CD14-positive monocyte (primary cell): ENCODE data around the gene ACTR5. TPM values are rescaled to one million over a fixed set of nuclear protein-coding genes. Genes with fewer than 3 reads are reported as not detected.

Experiments
- DNase-seq, 3 donors: peaks; one replicate each; pipeline ENCODE4 v3.0.0-alpha.2; 2011 to 2022
- H2AFZ ChIP-seq: 2 replicates; pipeline ENCODE4 v1.6.0; 2012; ENCODE audit warnings: mild to moderate bottlenecking, low read depth, low read length, inconsistent platforms; ENCODE audit not compliant: insufficient read depth, poor library complexity, severe bottlenecking
- H3K27ac ChIP-seq, 2 donors: 1 replicate in 1 of 2; 2 replicates in 1 of 2; pipeline ENCODE4 v1.5.1; 2012 to 2013; ENCODE audit warnings: low read length in 2 of 2, control low read depth in 1 of 2, inconsistent platforms in 1 of 2, low read depth in 1 of 2, mild to moderate bottlenecking in 1 of 2
- H3K27me3 ChIP-seq, 2 donors: one replicate each; pipeline versions ENCODE4 v1.6.0 to v1.6.1; 2011 to 2013; ENCODE audit warnings: low read length in 2 of 2; ENCODE audit not compliant: control insufficient read depth in 2 of 2, insufficient read depth in 2 of 2
- H3K36me3 ChIP-seq, 2 donors: replicated peaks in 1 of 2; 1 replicate in 1 of 2; 2 replicates in 1 of 2; pipeline versions ENCODE4 v1.5.1 to v1.6.1; 2012 to 2013; ENCODE audit warnings: low read length in 2 of 2, control low read depth in 1 of 2, inconsistent platforms in 1 of 2, mild to moderate bottlenecking in 1 of 2; ENCODE audit not compliant: insufficient read depth in 2 of 2, control insufficient read depth in 1 of 2
- H3K4me1 ChIP-seq, 2 donors: 1 replicate in 1 of 2; 2 replicates in 1 of 2; pipeline versions ENCODE4 v1.5.1 to v1.6.1; 2012 to 2013; ENCODE audit warnings: low read length in 2 of 2, control low read depth in 1 of 2, inconsistent platforms in 1 of 2, mild to moderate bottlenecking in 1 of 2, moderate library complexity in 1 of 2; ENCODE audit not compliant: insufficient read depth in 2 of 2, control insufficient read depth in 1 of 2
- H3K4me2 ChIP-seq: replicated peaks from 2 replicates; pipeline ENCODE3; 2012; ENCODE audit warnings: low read length, moderate library complexity, mild to moderate bottlenecking; ENCODE audit not compliant: poor library complexity, severe bottlenecking; ENCODE audit errors: extremely low read depth
- H3K4me3 ChIP-seq, 3 experiments: fragments of 200-600 bp in 1 of 3; sonication (generic) in 1 of 3; replicated peaks in 1 of 3; 1 replicate in 2 of 3; 2 replicates in 1 of 3; pipeline ENCODE4 v1.5.1; 2011 to 2013; ENCODE audit warnings: low read length in 3 of 3, mild to moderate bottlenecking in 3 of 3, control low read depth in 2 of 3, low read depth in 2 of 3, inconsistent platforms in 1 of 3, moderate library complexity in 1 of 3
- H3K79me2 ChIP-seq: 2 replicates; pipeline ENCODE4 v1.6.0; 2012; ENCODE audit warnings: mild to moderate bottlenecking, control low read depth, inconsistent platforms, low read length, moderate library complexity; ENCODE audit not compliant: insufficient read depth
- H3K9ac ChIP-seq: 2 replicates; pipeline ENCODE4 v1.6.0; 2017; ENCODE audit warnings: low read length, mild to moderate bottlenecking; ENCODE audit not compliant: insufficient read depth, poor library complexity, severe bottlenecking
- H3K9me3 ChIP-seq, 2 donors: replicated peaks in 1 of 2; 1 replicate in 1 of 2; 2 replicates in 1 of 2; pipeline versions ENCODE4 v1.5.1 to v1.6.1; 2012 to 2013; ENCODE audit warnings: low read length in 2 of 2, control low read depth in 1 of 2; ENCODE audit not compliant: control insufficient read depth in 1 of 2, insufficient read depth in 1 of 2
- H4K20me1 ChIP-seq: 2 replicates; pipeline ENCODE4 v1.6.0; 2012; ENCODE audit warnings: mild to moderate bottlenecking, low read length, control low read depth, moderate library complexity; ENCODE audit not compliant: insufficient read depth
- H3K27ac Mint-ChIP-seq, 7 donors: one replicate each; pipeline ENCODE4 v1.8.0; 2020; ENCODE audit warnings: mild to moderate bottlenecking in 7 of 7, mixed read lengths in 7 of 7, moderate library complexity in 6 of 7, inconsistent platforms in 2 of 7
- H3K27me3 Mint-ChIP-seq, 3 donors: one replicate each; pipeline ENCODE4 v1.8.0; 2021 to 2022; ENCODE audit warnings: low read depth in 3 of 3, mild to moderate bottlenecking in 3 of 3, mixed read lengths in 3 of 3, moderate library complexity in 3 of 3, inconsistent platforms in 1 of 3
- H3K36me3 Mint-ChIP-seq, 2 donors: one replicate each; pipeline ENCODE4 v1.8.0; 2020; ENCODE audit warnings: mixed read lengths in 2 of 2, inconsistent platforms in 1 of 2, mild to moderate bottlenecking in 1 of 2
- H3K4me1 Mint-ChIP-seq: one replicate; pipeline ENCODE4 v1.8.0; 2020; ENCODE audit warnings: mild to moderate bottlenecking, mixed read lengths
- H3K4me3 Mint-ChIP-seq, 2 donors: one replicate each; pipeline ENCODE4 v1.8.0; 2020; ENCODE audit warnings: mild to moderate bottlenecking in 2 of 2, mixed read lengths in 2 of 2, moderate library complexity in 1 of 2
- H3K9me3 Mint-ChIP-seq, 7 donors: one replicate each; pipeline ENCODE4 v1.8.0; 2020 to 2022; ENCODE audit warnings: mixed read lengths in 7 of 7, mild to moderate bottlenecking in 6 of 7, moderate library complexity in 6 of 7, inconsistent platforms in 2 of 7
- CTCF ChIP-seq: fragments of 200-600 bp; IDR thresholded peaks from one replicate; pipeline ENCODE4 v1.8.0; 2022; ENCODE audit warnings: antibody characterized with exemption, mild to moderate bottlenecking
- WGBS: methylation state at CpG from one replicate; pipeline ENCODE4 v1.1.5; 2013; ENCODE audit warnings: missing lambda C conversion rate; ENCODE audit not compliant: insufficient coverage; 5-methylcytosine and 5-hydroxymethylcytosine counted together
- intact Hi-C, 2 donors: fragments of 100-400 bp; cut with micrococcal nuclease; formaldehyde crosslinking; loops; one replicate each; pipeline versions ENCODE4 v1.15.0 to v1.15.1; 2023
- polyA plus RNA-seq, 3 donors: library from polyadenylated mRNA; depleted of rRNA in 1 of 3; unstranded in 2 of 3; stranded (reverse) in 1 of 3; fragments of 300-500 nt in 2 of 3; fragments of >200 nt in 1 of 3; fragmentation: Illumina TruSeq in 2 of 3; gene quantifications; 1 replicate in 2 of 3; 2 replicates in 1 of 3; pipeline ENCODE4 v1.2.3, GENCODE V29; 2012 to 2021

ACTR5 gene
- polyA plus RNA-seq, 3 donors = 6.6 to 15.6 (median 7.3) TPM

GRCh38 chr20:38810926-38811630 lies 62.8 kb downstream of the ACTR5 start:
- peak overlapping the region; percentile 49 for H3K4me2 ChIP-seq
- DNase-seq = peak in 1 of 3 donors; percentile 33
- intact Hi-C loops = no loop called here

GRCh38 chr20:38811769-38812168 lies 63.5 kb downstream of the ACTR5 start:
- Histone ChIP-seq H3K4me2 (peak overlapping the region; percentile 49), H4K20me1 (no peaks in the 10 kb centered on the region), H3K36me3 (no peaks in the 10 kb centered on the region), H3K9ac (no peak overlapping the region), H3K27me3 (peaks cover 0 to 12% of the 10 kb centered on the region in 2 donors), H3K27ac (peak overlapping the region in 1 of 2 donors; percentile 75), H3K79me2 (peaks cover 47% of the 10 kb centered on the region), H3K4me1 (peaks cover 56 to 63% of the 10 kb centered on the region in 2 donors), H3K9me3 (no peaks in the 10 kb centered on the region), H2AFZ (no peak overlapping the region), H3K4me3 (peak overlapping the region in 1 of 3 experiments; percentile 44)
- Mint-ChIP-seq H3K27me3 (peaks cover 2 to 18% (median 12%) of the 10 kb centered on the region in 3 donors), H3K4me3 (peak overlapping the region in 1 of 2 donors; percentile 13), H3K36me3 (peaks cover 0 to 4% of the 10 kb centered on the region in 2 donors), H3K9me3 (no peaks in the 10 kb centered on the region), H3K27ac (peak overlapping the region in 6 of 7 donors; percentile 79 to 89 (median 86)), H3K4me1 (peaks cover 69% of the 10 kb centered on the region)
- intact Hi-C loops = no loop called here
- no peak for DNase-seq
- WGBS = 89% methylated on average over 3 of the region's 4 CpGs
- no peak for TF ChIP-seq CTCF

More at GRCh38 chr20:38810926-38811630, 62.8 kb downstream of the ACTR5 start:
- 81% methylated on average over 2 of the region's 4 CpGs for WGBS
- no peaks in the 10 kb centered on the region for H4K20me1 ChIP-seq
- Mint-ChIP-seq H3K4me3 (peak overlapping the region in 1 of 2 donors; percentile 13), H3K4me1 (peaks cover 69% of the 10 kb centered on the region), H3K9me3 (no peaks in the 10 kb centered on the region), H3K27ac (peak overlapping the region in 6 of 7 donors; percentile 79 to 89 (median 86)), H3K36me3 (peaks cover 0 to 4% of the 10 kb centered on the region in 2 donors), H3K27me3 (peaks cover 2 to 18% (median 16%) of the 10 kb centered on the region in 3 donors)
- no peaks in the 10 kb centered on the region for H3K9me3 ChIP-seq
- H3K36me3 ChIP-seq = no peaks in the 10 kb centered on the region
- H3K9ac ChIP-seq = no peak overlapping the region
- H3K27ac ChIP-seq = peak overlapping the region; percentile 22 to 75
- TF ChIP-seq CTCF = no peak
- H3K27me3 ChIP-seq = peaks cover 0 to 16% of the 10 kb centered on the region in 2 donors
- peak overlapping the region in 1 of 3 experiments; percentile 44 for H3K4me3 ChIP-seq
- H2AFZ ChIP-seq = peak overlapping the region; percentile 16
- H3K4me1 ChIP-seq = peaks cover 61 to 64% of the 10 kb centered on the region in 2 donors
- peaks cover 50% of the 10 kb centered on the region for H3K79me2 ChIP-seq
